Tibial nerve (tissue), 4 donors: ENCODE measurements around the gene OCA2. TPM values are rescaled to one million over a fixed set of nuclear protein-coding genes. Genes with fewer than 3 reads are reported as not detected.

Source experiments
- DNase-seq, 2 donors: peaks; one replicate each; pipeline ENCODE4 v3.0.0-alpha.2; 2019; ENCODE audit warnings: low spot score in 2 of 2
- H3K27ac ChIP-seq, 4 donors: fragments of 200-600 bp; sonication (generic) in 3 of 4; one replicate each; pipeline ENCODE4 v1.5.1; 2017 to 2019; ENCODE audit warnings: mild to moderate bottlenecking in 1 of 4
- H3K27me3 ChIP-seq, 2 donors: fragments of 200-600 bp; sonication (generic) in 1 of 2; one replicate each; pipeline versions ENCODE4 v1.5.1 to v1.6.0; 2017 to 2019
- H3K36me3 ChIP-seq, 3 donors: fragments of 200-600 bp; sonication (generic); one replicate each; pipeline ENCODE4 v1.5.1; 2018 to 2019
- H3K4me1 ChIP-seq, 4 donors: fragments of 200-600 bp; sonication (generic) in 3 of 4; one replicate each; pipeline ENCODE4 v1.5.1; 2017 to 2019
- H3K4me3 ChIP-seq, 4 donors: fragments of 200-600 bp; sonication (generic) in 3 of 4; one replicate each; pipeline ENCODE4 v1.5.1; 2017 to 2019; ENCODE audit warnings: mild to moderate bottlenecking in 1 of 4, moderate library complexity in 1 of 4
- H3K9me3 ChIP-seq, 4 donors: fragments of 200-600 bp; sonication (generic) in 3 of 4; one replicate each; pipeline ENCODE4 v1.5.1; 2017 to 2019
- EP300 ChIP-seq, 2 donors: sonication (generic); formaldehyde crosslinking; IDR thresholded peaks; one replicate each; pipeline ENCODE4 v1.6.1; 2017; ENCODE audit warnings: antibody characterized with exemption in 2 of 2, mild to moderate bottlenecking in 1 of 2
- POLR2A ChIP-seq, 2 donors: fragments of 450-650 bp; IDR thresholded peaks; one replicate each; pipeline ENCODE4 v1.6.1; 2017; ENCODE audit warnings: antibody characterized with exemption in 2 of 2, mild to moderate bottlenecking in 2 of 2, moderate library complexity in 2 of 2
- WGBS, 2 donors: methylation state at CpG; one replicate each; pipeline ENCODE4 v1.1.5; 2018; 5-methylcytosine and 5-hydroxymethylcytosine counted together
- total RNA-seq, 4 donors: library from RNA; depleted of rRNA; stranded (reverse); fragments of >200 nt; gene quantifications; one replicate each; pipeline ENCODE4 v1.1.0, GENCODE V29; 2016
- TF ChIP-seq, protein P1 (sequence below), 5 experiments: fragments of 200-600 bp in 3 of 5; fragments of 450-650 bp in 2 of 5; sonication (generic) in 3 of 5; IDR thresholded peaks; one replicate each; pipeline ENCODE4 v1.5.1; 2016 to 2019; ENCODE audit warnings: antibody characterized with exemption in 5 of 5, mild to moderate bottlenecking in 3 of 5, moderate library complexity in 2 of 5

Gene OCA2
- total RNA-seq, 4 donors from 2014 or later: 2.7 to 19.7 (median 6.5) TPM; not detected in 1

DNA sequence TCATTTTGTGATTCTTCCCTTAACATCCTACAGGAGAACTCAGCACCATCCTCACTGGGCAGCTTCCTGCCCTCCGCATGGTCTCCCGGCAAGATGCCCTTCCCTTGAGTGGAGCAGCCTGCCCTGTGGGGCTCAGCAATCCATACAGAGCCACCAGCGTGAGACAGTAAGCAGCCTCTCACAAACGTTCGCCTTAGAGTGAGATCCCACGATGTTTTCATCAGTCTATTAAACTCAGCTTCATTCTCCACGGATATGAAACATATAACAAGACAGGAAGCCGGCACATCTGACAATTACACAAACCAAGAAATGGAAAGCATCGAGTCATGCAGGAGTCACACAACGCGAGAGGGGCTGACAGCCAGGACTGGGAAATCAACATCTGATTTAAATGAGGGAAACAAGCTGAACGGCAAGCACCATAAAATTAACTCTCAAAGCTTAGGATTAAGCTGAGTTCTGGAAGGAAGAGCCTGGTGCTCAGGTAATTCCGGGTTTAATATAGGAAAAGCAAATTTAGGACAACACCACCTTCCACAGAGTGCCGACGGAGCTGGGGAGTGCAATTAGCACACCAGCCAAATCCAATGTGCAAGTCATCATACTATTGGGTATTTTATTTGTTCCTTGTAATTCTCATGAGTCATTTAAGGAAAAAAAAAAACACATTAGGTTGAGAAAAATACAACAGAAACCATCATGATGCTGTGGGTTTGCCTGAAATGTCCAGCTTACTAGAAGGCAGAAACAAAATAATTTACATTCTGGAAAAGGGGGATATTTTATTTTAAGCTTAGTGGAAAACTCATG, 272.0 kb downstream of the OCA2 start:
- no peak for TF ChIP-seq EP300 (IDR thresholded peaks at IDR 0.05)
- TF ChIP-seq, protein P1, sequence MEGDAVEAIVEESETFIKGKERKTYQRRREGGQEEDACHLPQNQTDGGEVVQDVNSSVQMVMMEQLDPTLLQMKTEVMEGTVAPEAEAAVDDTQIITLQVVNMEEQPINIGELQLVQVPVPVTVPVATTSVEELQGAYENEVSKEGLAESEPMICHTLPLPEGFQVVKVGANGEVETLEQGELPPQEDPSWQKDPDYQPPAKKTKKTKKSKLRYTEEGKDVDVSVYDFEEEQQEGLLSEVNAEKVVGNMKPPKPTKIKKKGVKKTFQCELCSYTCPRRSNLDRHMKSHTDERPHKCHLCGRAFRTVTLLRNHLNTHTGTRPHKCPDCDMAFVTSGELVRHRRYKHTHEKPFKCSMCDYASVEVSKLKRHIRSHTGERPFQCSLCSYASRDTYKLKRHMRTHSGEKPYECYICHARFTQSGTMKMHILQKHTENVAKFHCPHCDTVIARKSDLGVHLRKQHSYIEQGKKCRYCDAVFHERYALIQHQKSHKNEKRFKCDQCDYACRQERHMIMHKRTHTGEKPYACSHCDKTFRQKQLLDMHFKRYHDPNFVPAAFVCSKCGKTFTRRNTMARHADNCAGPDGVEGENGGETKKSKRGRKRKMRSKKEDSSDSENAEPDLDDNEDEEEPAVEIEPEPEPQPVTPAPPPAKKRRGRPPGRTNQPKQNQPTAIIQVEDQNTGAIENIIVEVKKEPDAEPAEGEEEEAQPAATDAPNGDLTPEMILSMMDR (IDR thresholded peaks at IDR 0.05): no peak
- TF ChIP-seq POLR2A (IDR thresholded peaks at IDR 0.05): no peak
- WGBS, 2 donors: 44 to 57% methylated on average over 15 of the region's 15 CpGs
- Histone ChIP-seq H3K36me3 (no peaks in the 10 kb centered on the region), H3K27me3 (no peaks in the 10 kb centered on the region), H3K9me3 (no peaks in the 10 kb centered on the region), H3K4me3 (no peak overlapping the region), H3K4me1 (no peaks in the 10 kb centered on the region), H3K27ac (no peak overlapping the region)
- DNase-seq: peak in 1 of 2 donors; percentile 5

DNA sequence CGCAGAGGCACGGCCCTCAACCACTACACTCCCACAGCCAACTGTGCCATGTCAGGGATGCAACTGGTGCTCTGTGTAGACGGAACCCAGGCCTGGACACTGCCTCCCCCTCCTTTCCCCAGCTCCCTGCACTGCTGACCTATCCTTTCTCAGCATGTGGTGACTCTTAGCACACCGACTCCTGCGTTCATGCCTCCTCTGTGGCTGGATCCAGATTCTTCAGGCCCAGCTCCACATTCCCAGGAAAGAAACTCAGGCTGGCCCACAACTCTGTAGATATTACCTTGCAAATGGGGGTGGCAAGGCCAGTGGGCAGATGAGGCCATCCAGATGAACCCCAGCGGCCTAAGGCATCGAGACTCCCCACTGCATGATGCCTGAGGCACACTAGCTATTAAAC, 272.7 kb downstream of the OCA2 start:
- H3K4me1 ChIP-seq: no peaks in the 10 kb centered on the region
- WGBS, 2 donors: 43 to 78% methylated on average over 7 of the region's 7 CpGs
- TF ChIP-seq, protein P1 (IDR thresholded peaks at IDR 0.05): no peak
- TF ChIP-seq EP300 (IDR thresholded peaks at IDR 0.05): no peak
- no peak for TF ChIP-seq POLR2A (IDR thresholded peaks at IDR 0.05)

DNA sequence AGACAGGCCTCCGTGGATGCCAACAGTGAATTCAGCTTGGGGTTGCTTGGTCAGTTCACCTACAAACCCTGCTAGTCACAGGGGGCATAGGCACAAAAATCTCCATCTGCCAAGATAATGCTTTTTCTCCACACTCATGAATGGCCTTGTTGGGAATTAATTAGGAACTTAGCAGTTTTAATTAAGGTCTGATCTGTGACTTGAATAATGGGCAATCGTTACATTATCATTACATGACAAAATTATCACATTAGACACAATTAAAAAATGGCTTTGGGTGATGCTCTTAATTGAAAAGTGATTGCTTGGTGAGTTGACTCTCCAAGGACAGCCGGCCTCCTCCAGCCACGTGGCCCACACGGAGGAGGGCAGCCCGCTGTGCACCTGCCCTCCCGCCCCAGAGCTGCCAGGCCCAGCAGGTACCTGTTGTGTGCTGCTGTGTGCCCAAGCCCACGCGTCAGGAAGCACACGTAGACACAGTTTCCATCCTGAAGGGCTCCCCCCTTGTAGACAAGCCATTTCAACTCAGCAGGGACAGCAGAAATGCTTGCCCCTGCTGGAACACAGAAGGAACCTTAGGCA, 274.2 kb downstream of the OCA2 start:
- TF ChIP-seq POLR2A (IDR thresholded peaks at IDR 0.05): no peak
- TF ChIP-seq, protein P1 (IDR thresholded peaks at IDR 0.05): no peak
- no peak for TF ChIP-seq EP300 (IDR thresholded peaks at IDR 0.05)
- H3K4me1 ChIP-seq: no peaks in the 10 kb centered on the region
- no peak for DNase-seq
- no peaks in the 10 kb centered on the region for H3K36me3 ChIP-seq
- no peaks in the 10 kb centered on the region for H3K9me3 ChIP-seq
- H3K27me3 ChIP-seq: no peaks in the 10 kb centered on the region
- no peak overlapping the region for H3K27ac ChIP-seq
- WGBS, 2 donors: 77 to 90% methylated on average over 9 to 10 of the region's 10 CpGs
- no peak overlapping the region for H3K4me3 ChIP-seq

More for the DNA sequence above, 272.7 kb downstream of the OCA2 start:
- DNase-seq: no peak
- H3K36me3 ChIP-seq: no peaks in the 10 kb centered on the region
- no peak overlapping the region for H3K27ac ChIP-seq
- H3K4me3 ChIP-seq: no peak overlapping the region
- H3K9me3 ChIP-seq: no peaks in the 10 kb centered on the region
- no peaks in the 10 kb centered on the region for H3K27me3 ChIP-seq

DNA sequence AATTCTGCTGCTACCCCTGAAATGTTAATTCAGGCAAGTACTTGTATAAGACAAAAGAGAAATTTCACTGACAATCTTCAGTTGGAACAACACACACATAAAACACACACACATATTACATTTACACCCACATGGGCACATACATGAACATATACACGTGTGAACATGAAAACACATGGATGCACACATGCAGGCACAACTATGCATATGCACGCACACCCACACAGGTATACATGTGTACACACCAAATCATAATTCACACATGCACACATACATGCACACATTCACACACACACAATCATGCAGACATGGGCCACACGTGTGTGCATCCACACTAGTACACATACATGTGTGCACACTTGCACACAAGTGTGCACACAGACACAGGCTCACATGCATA, 277.8 kb downstream of the OCA2 start:
- Histone ChIP-seq H3K27me3 (no peaks in the 10 kb centered on the region), H3K4me3 (no peak overlapping the region), H3K4me1 (no peaks in the 10 kb centered on the region), H3K36me3 (no peaks in the 10 kb centered on the region), H3K27ac (no peak overlapping the region), H3K9me3 (peaks cover 0 to 18% (median 0%) of the 10 kb centered on the region in 4 donors)
- 59 to 78% methylated on average over 3 of the region's 3 CpGs for WGBS, 2 donors
- TF ChIP-seq, protein P1 (IDR thresholded peaks at IDR 0.05): no peak
- no peak for TF ChIP-seq POLR2A (IDR thresholded peaks at IDR 0.05)
- TF ChIP-seq EP300 (IDR thresholded peaks at IDR 0.05): no peak
- no peak for DNase-seq

DNA sequence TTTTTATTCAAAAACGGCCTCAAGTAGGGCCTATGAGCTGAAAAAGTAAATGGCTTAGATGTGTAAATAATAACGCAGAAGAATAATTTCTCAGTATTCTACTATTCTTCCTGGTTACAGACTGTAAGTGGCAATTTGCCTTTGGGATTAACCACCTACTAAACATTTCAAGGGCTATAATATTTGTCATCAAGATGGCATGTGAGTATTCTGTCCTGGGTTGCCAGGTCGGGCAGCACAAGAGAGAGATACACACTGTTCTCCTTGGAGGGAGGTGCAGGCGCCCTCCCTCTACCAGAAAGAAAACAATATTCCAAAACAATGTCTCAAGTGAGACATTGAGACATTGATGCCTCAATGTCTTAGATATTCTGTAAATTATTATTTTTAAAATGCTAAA, 278.4 kb downstream of the OCA2 start:
- WGBS, 2 donors: 82 to 87% methylated on average over 4 of the region's 4 CpGs
- Histone ChIP-seq H3K4me3 (no peak overlapping the region), H3K36me3 (no peaks in the 10 kb centered on the region), H3K9me3 (peaks cover 0 to 18% (median 0%) of the 10 kb centered on the region in 4 donors), H3K27me3 (no peaks in the 10 kb centered on the region), H3K4me1 (no peaks in the 10 kb centered on the region), H3K27ac (no peak overlapping the region)
- TF ChIP-seq POLR2A (IDR thresholded peaks at IDR 0.05) (no peak), EP300 (IDR thresholded peaks at IDR 0.05) (no peak)
- TF ChIP-seq, protein P1 (IDR thresholded peaks at IDR 0.05): no peak
- no peak for DNase-seq
